HEK293 (cell line): Measurements from ENCODE around the gene GBA3.

ENCODE experiments used
- CTCF ChIP-seq: fragments of 450-650 bp; formaldehyde crosslinking; IDR thresholded peaks from 2 replicates; pipeline ENCODE4 v1.5.1; 2016; ENCODE audit warnings: missing biosample characterization, missing genetic modification characterization
- ZBTB26 ChIP-seq: fragments of 450-650 bp; formaldehyde crosslinking; optimal IDR thresholded peaks from 2 replicates; pipeline ENCODE3; 2016; ENCODE audit warnings: missing biosample characterization, mild to moderate bottlenecking, missing genetic modification characterization
- ZNF24 ChIP-seq: fragments of 450-650 bp; formaldehyde crosslinking; IDR thresholded peaks from 2 replicates; pipeline ENCODE4 v1.5.1; 2016; ENCODE audit warnings: missing biosample characterization, missing genetic modification characterization
- ZNF274 ChIP-seq, 2 experiments: fragments of 200-500 bp in 1 of 2; fragments of 450-650 bp in 1 of 2; sonication (Bioruptor generic) in 1 of 2; formaldehyde crosslinking in 1 of 2; IDR thresholded peaks; 2 replicates each; pipeline versions ENCODE4 v1.5.1 to v1.6.1; 2014 to 2016; ENCODE audit warnings: borderline replicate concordance in 1 of 2, inconsistent platforms in 1 of 2, low read length in 1 of 2, missing biosample characterization in 1 of 2, missing genetic modification characterization in 1 of 2
- ZNF311 ChIP-seq: fragments of 450-650 bp; formaldehyde crosslinking; IDR thresholded peaks from 2 replicates; pipeline ENCODE4 v1.5.1; 2017; ENCODE audit warnings: missing biosample characterization, missing genetic modification characterization, borderline replicate concordance

GRCh38 chr4:22741744-22742143, 49.0 kb downstream of the GBA3 start:
- TF ChIP-seq CTCF (tag by site-specific recombination): no peak
- no peak for TF ChIP-seq ZNF274 (IDR thresholded peaks at IDR 0.05; ENCODE audit: low read length)
- no peak for TF ChIP-seq ZNF274 (tag by site-specific recombination; IDR thresholded peaks at IDR 0.05; ENCODE audit: borderline replicate concordance)
- no peak for TF ChIP-seq ZNF24 (tag by site-specific recombination)
- no peak for TF ChIP-seq ZBTB26 (tag by site-specific recombination)
- no peak for TF ChIP-seq ZNF311 (tag by site-specific recombination)
